ENCODE data around the gene DNMT3L.
"Not testable (repeated sequence)": the region's sequence is repeated elsewhere in the genome, so short reads cannot be mapped to it uniquely, and the experiment has no call there.

The DNMT3L gene

DNA sequence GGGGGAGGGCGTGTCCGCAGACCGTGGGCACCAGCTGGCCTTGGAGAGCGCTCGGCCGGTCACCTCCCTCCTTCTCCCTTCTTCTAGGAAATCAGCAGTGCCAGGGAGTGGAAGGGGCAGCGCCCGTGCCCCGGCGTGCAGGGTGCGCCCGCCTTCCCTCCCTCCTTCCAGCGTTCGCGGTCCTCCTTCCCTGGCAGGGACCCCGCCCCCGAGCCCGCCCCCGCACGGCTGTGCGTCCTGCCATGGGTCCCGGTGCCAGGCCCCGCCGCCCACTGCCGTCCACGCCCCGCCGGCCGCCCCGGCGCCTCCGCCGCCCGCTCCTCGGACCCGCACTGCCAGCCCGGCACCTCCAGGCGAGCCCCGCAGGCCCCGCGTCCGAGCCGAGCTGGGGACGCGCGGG is 21.3 kb downstream of the DNMT3L start:
- not testable (repeated sequence) for H3K4me1 ChIP-seq; H3K27ac ChIP-seq; H3K4me2 ChIP-seq; H3K4me3 ChIP-seq; H3K9ac ChIP-seq; H3K36me3 ChIP-seq; H3K27me3 ChIP-seq; H3K9me3 ChIP-seq (replicated peaks in 1 of 11); H4K20me1 ChIP-seq

DNA sequence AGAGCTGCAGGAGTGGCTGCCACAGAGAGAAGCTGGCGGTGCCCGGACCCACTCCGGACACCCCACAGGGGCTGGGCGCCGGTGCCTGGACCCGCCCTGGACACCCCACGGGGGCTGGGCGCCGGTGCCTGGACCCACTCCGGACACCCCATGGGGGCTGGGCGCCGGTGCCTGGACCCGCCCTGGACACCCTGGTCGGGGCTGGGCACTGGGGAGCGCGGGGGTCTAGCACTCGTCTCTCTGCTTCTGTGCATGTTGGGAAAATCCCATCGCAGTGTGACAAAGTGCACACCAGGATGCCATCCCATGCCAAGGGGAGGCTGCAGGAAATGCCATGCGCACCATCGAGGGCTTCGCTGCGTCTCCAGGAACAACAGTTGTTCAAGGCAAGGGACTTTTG is 32.1 kb downstream of the DNMT3L start:
- H3K4me2 ChIP-seq; H3K36me3 ChIP-seq; H3K4me1 ChIP-seq; H3K27me3 ChIP-seq; H4K20me1 ChIP-seq; H3K4me3 ChIP-seq; H3K27ac ChIP-seq; H3K9me3 ChIP-seq (replicated peaks in 1 of 11); H3K9ac ChIP-seq: not testable (repeated sequence)

DNA sequence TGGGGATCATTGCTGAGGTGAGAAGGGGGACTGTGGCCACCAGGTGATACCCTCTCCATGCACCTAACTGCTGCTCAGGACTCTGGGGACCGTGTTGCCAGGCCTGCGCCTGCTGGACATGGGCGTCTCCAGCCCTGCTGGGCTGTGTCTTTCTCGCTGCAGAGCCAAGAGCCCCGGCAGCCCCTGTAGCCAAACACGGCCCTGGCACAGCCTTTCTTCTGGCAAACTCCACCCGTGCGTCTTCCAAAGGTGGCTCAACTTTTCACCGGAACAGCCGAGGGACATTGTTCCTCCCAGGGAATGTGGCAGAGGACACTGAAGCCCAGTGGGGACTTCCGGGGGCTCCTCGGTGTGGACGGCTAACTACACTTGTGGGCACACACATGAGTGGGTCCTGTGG is 33.6 kb downstream of the DNMT3L start:
- H3K36me3 ChIP-seq; H3K27me3 ChIP-seq; H3K27ac ChIP-seq; H4K20me1 ChIP-seq; H3K4me3 ChIP-seq; H3K9ac ChIP-seq; H3K4me2 ChIP-seq; H3K9me3 ChIP-seq (replicated peaks in 1 of 11); H3K4me1 ChIP-seq: not testable (repeated sequence)

DNA sequence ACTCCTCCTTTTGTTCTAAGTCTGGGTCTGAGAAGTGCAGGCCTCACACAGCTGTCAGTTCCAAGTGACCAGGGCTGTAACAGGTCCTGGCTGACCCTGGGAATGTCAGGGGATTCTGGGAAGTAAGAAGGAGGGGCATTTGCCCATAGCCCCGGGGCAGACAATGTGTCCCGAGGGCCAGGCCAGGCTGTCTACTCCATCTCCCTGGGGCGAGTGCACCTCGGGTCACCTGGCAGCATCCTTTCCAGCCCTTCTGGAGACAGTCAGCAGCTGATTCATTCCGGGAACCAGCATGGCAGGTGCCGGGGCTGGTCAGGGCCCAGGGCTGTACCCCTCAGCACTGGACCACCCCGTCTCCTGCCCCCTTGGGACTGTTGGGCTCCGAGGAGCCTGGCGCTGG is 34.1 kb downstream of the DNMT3L start:
- H3K9ac ChIP-seq; H4K20me1 ChIP-seq; H3K4me1 ChIP-seq; H3K27ac ChIP-seq; H3K9me3 ChIP-seq (replicated peaks in 1 of 11); H3K4me2 ChIP-seq; H3K4me3 ChIP-seq; H3K36me3 ChIP-seq; H3K27me3 ChIP-seq: not testable (repeated sequence)

DNA sequence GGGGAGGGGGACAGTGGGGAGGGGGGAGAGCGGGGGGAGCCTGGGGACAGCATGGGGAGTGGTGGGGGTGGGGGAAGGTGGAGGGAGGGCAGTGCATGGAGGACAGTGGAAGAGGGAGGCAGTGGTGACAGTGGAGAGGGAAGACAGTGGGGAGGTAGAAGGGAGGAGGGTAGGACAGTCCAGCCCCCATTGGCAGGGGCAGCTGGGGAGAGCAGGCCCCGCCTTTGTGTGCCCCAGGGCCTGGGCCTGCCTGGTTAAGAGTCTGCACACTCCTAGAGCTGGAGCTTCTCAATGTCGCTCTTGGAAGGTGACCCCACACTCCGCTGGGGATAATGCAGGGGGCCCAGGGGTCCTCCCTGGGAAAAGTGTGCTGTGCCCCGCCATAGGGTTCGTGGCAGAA is 36.1 kb downstream of the DNMT3L start:
- H3K27me3 ChIP-seq; H3K9me3 ChIP-seq (replicated peaks in 1 of 11); H3K36me3 ChIP-seq; H3K27ac ChIP-seq; H3K4me2 ChIP-seq; H3K9ac ChIP-seq; H4K20me1 ChIP-seq; H3K4me3 ChIP-seq; H3K4me1 ChIP-seq: not testable (repeated sequence)

DNA sequence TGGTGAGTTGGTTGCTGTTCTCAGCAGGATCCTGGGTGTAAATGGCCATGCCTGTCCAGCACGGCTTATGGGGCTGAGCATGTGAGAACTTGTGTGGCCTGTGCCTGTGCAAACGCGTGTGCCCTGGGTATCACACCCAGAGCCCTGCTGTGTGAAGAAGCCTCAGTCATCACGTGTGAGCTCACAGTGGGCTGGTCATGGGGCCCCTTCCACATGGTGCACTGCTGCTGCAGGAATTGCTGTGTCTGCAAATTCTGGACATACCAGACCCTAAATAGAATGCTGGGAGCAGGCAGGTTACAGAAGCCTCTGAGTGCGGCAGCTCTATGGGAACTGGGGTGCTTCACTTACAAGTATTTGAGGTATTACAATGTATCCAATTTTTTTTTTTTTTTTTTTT is 38.4 kb downstream of the DNMT3L start:
- H3K9me3 ChIP-seq (replicated peaks in 1 of 11); H3K4me3 ChIP-seq; H3K9ac ChIP-seq; H3K27me3 ChIP-seq; H3K4me1 ChIP-seq; H3K36me3 ChIP-seq; H4K20me1 ChIP-seq; H3K27ac ChIP-seq; H3K4me2 ChIP-seq: not testable (repeated sequence)

DNA sequence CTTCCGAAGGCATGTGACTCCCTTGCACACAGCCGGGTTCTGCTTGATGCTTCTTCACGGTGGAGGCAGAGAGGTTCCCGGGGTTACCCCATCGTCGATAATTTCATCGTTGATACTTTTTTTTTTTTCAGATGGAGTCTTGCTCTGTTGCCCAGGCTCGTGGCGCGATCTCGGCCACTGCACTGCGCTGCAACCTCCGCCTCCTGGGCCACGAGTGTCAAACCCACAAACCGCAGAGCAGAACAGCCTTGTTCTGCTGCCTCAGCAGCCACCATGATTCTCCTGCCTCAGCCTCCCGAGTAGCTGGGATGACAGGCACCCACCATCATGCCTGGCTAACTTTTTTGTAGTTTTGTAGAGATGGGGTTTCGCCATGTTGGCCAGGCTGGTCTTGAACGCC is 41.0 kb downstream of the DNMT3L start:
- not testable (repeated sequence) for H3K4me1 ChIP-seq; H3K27me3 ChIP-seq; H3K36me3 ChIP-seq; H3K9ac ChIP-seq; H4K20me1 ChIP-seq; H3K27ac ChIP-seq; H3K4me2 ChIP-seq; H3K4me3 ChIP-seq; H3K9me3 ChIP-seq (replicated peaks in 1 of 11)

DNA sequence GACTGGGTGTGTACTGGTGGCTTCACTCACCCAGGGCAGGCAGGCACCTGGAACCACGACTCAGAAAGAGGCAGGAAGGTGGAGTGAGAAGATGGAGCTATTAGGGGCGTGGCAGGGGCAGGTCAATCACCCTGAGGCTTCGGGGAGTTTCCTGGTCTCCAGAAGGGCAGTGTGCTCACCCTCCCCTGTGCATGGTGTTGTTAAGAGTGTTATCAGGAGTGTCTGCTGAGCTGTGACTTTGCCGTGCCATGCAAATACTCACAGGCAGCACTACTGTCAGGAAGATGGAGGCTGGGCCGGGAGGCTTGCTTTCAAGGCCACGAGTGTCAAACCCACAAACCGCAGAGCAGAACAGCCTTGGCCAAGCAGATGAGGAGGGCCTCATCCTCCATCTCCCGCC is 43.2 kb downstream of the DNMT3L start:
- H3K9ac ChIP-seq; H3K4me1 ChIP-seq; H3K27ac ChIP-seq; H3K36me3 ChIP-seq; H3K27me3 ChIP-seq; H3K9me3 ChIP-seq (replicated peaks in 1 of 11); H3K4me2 ChIP-seq; H4K20me1 ChIP-seq; H3K4me3 ChIP-seq: not testable (repeated sequence)

DNA sequence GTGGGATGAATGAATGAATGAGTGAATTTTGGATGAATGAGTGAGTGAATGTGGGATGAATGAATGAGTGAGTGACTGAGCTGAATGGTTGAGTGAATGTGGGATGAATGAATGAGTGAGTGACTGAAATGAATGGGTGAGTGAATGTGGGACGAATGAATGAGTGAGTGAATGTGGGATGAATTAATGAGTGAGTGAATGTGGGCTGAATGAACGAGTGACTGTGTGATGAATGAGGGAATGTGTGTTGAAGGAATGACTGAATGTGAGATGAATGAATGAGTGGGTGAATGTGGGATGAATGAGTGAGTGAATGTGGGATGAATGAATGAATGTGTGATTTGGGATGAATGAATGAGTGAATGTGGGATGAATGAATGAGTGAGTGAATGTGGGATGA is 49.7 kb downstream of the DNMT3L start:
- not testable (repeated sequence) for H3K9me3 ChIP-seq (replicated peaks in 1 of 11); H3K4me1 ChIP-seq; H3K4me2 ChIP-seq; H3K36me3 ChIP-seq; H3K4me3 ChIP-seq; H4K20me1 ChIP-seq; H3K9ac ChIP-seq; H3K27me3 ChIP-seq; H3K27ac ChIP-seq

DNA sequence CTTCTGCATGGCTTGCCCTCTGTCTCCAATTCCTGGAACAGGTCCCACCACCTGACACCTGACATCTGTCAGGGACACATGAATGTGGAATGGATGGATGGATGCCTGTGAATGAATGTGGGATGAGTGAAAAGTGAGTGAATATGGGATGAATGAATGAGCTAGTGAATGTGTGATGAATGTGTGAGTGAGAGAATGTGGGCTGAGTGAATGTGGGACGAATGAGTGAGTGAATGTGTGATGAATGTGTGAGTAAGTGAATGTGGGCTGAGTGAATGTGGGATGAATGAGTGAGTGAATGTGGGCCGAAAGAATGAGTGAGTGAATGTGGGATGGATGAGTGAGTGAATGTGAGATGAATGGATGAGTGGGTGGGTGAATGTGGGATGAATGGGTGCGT is 50.1 kb downstream of the DNMT3L start:
- not testable (repeated sequence) for H4K20me1 ChIP-seq; H3K4me1 ChIP-seq; H3K9me3 ChIP-seq (replicated peaks in 1 of 11); H3K27ac ChIP-seq; H3K4me2 ChIP-seq; H3K27me3 ChIP-seq; H3K36me3 ChIP-seq; H3K4me3 ChIP-seq; H3K9ac ChIP-seq

DNA sequence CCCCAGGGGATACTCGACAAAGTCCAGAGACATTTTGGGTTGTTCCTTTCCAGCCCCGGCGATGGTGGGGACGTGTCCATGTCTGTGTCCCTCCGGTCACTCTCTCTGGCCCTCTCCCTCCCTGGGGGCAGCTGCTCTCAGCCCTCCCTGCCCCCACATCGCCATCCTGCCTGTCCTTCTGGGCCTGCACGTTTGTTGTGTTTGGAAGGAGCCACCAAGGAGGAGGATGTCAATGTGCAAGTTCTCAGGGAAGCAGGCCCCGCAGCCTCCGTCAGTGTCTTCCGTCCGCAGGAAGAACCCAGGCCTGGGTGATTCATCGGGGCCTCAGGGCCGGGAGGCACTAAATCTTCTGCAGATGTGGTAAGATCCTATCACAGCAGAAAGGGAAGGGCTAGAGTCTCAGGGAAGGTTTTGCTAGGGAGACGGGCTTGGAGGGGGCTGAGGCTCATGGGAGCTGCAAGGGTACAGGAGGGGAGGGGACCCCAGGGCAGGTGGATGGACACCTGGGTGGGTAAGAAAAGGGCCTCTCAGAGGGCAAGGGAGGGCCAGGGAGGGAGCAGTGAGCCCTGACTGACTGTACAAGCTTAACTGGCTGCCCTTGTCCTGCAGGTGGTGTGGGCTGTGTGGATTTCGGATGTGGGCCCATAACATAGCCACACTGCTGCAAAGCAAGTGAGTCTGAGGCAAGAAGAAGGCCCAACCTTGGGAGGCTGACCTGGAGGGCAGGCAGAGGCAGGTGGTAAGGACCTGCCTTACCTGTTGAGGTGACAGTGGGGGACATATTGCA is 53.6 kb downstream of the DNMT3L start:
- H3K27me3 ChIP-seq; H3K4me1 ChIP-seq; H3K9me3 ChIP-seq (replicated peaks in 1 of 11); H4K20me1 ChIP-seq; H3K4me3 ChIP-seq; H3K36me3 ChIP-seq: not testable (repeated sequence)
- Histone ChIP-seq H3K27ac (peak overlapping the region in 7 of 11 experiments; percentile 53 to 76 (median 69); a peak in 13 of 22 replicates), H3K4me2 (peak overlapping the region in 10 of 11 experiments; percentile 39 to 64 (median 52); a peak in 9 of 22 replicates), H3K9ac (peak overlapping the region in 4 of 11 experiments; percentile 53 to 58 (median 54); a peak in 5 of 22 replicates)

DNA sequence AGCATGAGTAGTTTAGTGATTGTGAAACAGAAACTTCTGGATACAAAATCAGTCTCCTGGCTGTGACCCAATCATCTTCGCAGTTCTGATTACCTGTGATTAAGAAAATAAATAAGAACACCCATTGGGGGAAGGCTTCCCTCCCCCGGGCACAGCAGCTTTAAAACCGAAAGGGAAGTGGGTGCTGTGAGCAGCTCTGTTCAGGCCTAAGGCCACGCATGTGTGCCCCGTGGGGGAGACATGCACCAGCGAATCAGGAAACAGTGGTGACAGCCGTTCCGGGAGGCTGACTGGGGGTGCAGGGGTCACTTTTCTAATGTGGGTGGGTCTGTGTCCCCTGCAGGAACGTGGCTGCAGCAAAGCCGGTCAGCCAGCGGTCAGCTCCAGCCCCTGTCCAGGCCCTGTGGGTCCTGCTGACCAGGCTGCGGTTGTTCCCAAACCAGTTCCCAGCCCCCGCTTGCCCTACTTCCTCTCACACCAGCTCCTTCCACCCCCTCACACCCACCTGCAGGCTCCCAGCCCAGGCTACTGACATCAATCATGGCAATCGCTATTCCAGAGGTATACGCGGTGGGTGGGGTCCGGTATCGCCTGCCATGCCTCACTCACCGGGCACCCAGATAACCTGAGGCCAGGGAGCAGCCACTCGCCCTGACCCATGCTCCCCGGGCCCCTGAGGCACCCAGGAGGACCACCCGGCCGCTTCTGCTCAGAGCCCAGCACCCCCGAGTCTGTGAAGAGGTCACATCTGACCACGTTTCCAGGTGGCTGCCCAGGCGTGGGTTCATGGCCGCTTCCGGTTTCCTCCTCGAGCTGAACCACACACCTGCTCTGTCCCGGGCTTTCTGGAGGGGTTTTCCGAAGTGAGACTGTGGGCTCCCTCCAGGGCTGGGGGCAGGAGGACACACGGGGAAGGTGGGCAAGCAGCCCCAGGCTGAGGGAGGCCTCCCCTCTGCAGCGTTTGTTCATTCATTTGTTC is 54.7 kb downstream of the DNMT3L start:
- H3K9me3 ChIP-seq (replicated peaks in 1 of 11); H3K4me3 ChIP-seq; H3K4me2 ChIP-seq; H3K27me3 ChIP-seq; H4K20me1 ChIP-seq; H3K9ac ChIP-seq; H3K4me1 ChIP-seq; H3K36me3 ChIP-seq; H3K27ac ChIP-seq: not testable (repeated sequence)

DNA sequence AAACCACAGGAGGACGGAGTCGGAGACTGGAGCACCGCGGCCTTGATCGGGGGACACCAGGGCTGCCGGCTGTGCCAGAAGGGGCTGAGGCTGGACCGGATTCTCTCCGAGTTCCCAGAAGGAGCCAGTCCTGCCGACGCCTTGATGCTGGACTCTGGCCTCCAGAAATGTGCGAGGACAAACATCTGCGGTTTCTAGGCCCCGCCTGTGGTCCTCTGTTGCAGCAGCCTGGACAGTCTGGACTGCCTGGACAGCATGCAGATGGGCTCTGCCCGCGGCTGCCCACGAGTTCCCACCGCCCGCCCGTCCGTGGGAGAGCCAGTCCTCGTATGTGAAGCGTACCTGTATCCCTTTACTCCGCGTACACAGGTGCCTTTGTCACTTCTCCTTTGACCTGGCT is 55.5 kb downstream of the DNMT3L start:
- not testable (repeated sequence) for H3K36me3 ChIP-seq; H3K9me3 ChIP-seq (replicated peaks in 1 of 11); H3K4me1 ChIP-seq; H3K4me3 ChIP-seq; H3K4me2 ChIP-seq; H4K20me1 ChIP-seq; H3K27me3 ChIP-seq; H3K9ac ChIP-seq; H3K27ac ChIP-seq

DNA sequence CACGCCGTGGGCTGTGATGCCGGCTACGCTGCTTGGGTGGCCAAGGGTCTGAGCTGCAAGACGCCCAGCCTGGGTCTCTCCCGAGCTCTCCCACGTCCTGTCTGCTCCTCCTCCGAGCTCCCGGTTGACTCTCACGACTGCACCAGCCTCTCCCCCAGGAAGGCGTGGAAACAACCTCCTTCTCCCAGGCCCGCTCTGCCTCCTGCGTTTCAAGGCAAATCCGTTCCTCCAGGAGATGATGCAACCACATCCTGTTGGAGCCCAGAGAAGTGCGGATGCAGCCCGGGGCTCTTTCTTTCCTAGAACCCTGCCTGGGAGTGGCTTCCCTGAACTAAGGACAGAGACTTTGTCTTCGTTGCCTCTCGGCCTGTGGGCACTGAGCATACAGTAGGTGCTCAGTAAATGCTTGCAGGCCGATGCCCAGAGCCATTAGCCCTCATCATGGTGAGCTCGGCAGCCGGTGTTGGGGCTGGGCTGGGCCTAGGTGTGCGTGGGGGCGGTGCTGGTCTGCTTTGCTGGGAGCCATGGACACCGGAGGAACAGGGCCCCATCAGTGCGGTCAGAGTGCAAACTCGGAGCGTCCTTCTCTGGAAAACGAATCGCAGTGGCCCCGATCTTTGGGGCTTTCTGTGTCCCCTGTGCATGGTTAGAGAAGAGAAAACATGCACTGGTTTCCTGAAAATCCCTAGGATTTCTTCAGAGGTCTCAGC is 59.0 kb downstream of the DNMT3L start:
- H3K4me1 ChIP-seq: peaks cover 0 to 14% (median 5%) of the 10 kb centered on the region in 10 experiments; a peak in 8 of 20 replicates
- not testable (repeated sequence) for H3K9me3 ChIP-seq (replicated peaks in 1 of 11); H4K20me1 ChIP-seq; H3K36me3 ChIP-seq; H3K27ac ChIP-seq; H3K27me3 ChIP-seq; H3K9ac ChIP-seq; H3K4me3 ChIP-seq; H3K4me2 ChIP-seq
